Germinal center (tissue), 1 donor: Measurements from ENCODE around the gene PRSS3.
"Not testable (repeated sequence)": the region's sequence is repeated elsewhere in the genome, so short reads cannot be mapped to it uniquely, and the experiment has no call there.

Source experiments
- DNase-seq: peaks from one replicate; pipeline ENCODE4 v3.0.0; 2012; ENCODE audit warnings: mixed read lengths, low spot score

Gene PRSS3

GRCh38 chr9:33795281-33795680, at the start of gene PRSS3:
Gene PRSS3 (plus strand): TSS chr9:33795561. CDS start chr9:33795574, 13 bp downstream.
- DNase-seq, result no peak

GRCh38 chr9:33748633-33749304, 46.6 kb upstream of the PRSS3 start:
- DNase-seq, result no peak

DNA sequence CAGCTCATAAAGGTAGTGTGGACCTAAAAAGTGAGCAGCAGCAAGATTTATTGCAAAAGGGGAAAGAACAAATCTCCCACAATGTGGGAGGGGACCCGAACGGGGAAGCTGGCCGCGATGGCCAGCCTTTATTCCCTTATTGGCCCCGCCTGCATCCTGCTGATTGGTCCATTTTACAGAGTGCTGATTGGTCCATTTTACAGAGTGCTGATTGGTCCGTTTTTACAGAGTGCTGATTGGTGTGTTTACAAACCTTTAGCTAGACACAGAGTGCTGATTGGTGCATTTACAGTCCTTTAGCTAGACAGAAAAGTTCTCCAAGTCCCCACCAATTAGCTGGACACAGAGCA, 46.1 kb upstream of the PRSS3 start:
- not testable (repeated sequence) for DNase-seq

DNA sequence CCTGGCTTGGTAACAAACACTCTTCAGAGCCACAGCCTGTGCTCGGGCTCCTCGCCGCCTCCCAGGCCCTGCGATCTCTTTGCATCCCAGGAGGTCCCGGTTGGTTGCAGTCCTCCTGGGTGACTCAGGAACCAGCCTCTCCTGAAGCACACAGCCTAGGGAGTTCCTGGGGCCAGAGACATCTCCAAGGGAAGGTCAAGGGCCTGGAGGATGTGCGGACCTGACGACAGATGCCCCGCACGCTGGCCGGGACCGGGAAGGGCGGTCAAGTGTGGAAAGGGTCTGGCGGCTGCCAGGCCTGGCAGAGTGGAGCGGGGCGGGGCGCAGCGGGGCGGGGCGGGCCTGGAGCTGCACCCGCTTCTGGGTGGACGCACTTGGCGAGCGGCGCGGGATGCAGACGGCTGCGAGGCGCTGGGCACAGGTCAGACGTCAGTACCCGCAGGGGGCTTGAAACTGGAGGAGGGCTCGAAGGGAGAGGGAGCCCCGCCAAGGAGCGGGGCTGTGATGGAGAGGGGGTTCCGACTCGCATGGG, 45.0 kb upstream of the PRSS3 start:
- no peak for DNase-seq

- DNase-seq, result no peak
These were observed 44.5 kb upstream of the PRSS3 start for GRCh38 chr9:33750839-33751339.

DNA sequence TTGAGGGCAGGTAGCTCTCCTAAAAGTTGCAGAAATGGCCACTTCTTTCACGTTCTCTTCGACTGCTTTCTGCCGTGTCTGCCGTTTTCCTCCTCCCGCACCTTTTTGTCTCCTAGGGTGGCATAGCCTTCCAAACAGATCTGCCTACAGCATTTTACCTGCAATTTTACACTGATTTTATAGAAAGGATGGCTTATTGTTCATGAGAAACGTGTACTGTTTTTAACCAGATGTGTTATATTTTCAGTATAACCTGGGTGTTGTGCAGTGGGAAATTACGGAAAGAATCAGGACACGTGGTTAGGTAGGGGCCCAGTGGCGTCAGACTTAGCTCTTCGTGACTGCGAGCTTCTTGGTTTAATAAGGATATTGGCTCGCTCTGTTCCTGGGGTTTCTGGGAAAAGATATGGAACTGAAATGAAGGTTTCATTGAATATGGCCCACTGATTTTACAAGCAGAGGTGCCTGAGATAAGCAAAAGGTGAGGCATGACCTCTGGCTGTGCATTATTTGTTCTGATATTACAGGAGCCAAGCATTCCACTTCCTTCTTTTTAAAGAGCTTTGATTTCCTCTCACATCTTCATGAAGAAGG, 43.7 kb upstream of the PRSS3 start:
- no peak for DNase-seq

DNA sequence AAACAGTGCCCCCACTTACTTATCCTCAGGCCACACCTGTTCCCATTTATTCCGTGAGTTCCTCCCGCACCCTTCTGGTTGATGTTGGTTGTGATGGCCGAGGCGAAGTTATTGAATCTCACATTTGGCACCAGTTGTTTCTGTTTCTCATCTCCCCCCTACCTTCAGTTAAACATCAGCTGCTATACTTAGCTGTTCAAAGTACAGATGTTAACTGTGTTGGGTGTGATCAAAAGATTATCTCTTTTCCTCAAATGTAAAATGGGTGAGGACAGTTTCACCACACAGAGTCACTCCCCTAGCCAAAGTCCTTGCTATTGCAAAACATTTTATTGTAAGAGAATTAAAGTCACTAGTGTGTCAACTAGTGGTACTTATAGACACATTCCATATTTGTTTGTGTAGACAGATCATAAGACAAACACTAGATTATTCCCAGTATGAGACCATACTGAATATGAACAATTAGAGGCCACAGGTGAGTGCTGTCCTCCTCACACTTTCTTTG, 43.2 kb upstream of the PRSS3 start:
- DNase-seq, result no peak

- DNase-seq, result not testable (repeated sequence)
These were observed 42.6 kb upstream of the PRSS3 start for GRCh38 chr9:33752789-33753188.

GRCh38 chr9:33759648-33760047, 35.7 kb upstream of the PRSS3 start:
- DNase-seq, result not testable (repeated sequence)

DNA sequence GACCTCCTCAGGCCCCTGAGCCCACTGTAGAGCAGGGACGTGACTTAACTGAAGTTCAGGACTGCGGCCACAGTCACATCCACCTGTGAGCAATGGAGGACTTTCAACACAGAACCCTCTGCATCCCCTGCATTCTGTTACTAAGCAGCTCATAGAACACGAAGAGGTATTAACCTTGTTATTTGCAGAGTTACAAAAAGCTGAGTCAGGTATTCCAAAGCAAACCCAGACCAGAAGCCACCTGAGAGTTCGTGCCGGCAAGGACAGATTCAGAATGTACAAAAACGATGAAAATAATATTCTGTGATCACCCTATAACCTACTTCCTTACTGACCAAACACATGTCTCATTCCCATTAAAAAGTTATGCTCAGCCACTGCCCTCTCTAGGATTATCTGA, 33.0 kb upstream of the PRSS3 start:
- no peak for DNase-seq

DNA sequence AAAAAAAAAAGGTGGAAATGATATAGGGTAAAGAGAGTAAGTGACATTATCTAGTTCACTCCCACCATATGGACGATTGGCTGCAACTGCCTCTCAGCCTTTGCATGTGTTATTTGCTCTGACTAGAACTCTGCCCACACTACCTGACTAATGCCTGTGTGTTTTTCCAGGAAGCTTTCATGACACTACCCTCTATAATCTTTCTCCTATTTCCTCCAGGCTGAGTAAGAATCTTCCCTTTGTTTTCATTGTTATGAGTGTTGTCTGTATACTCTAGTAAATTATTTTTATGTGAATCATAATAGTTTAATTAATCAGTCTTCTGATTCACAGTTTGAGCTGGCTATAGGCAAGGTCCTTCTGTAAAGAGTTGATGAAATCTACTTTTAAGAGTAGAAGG, 31.7 kb upstream of the PRSS3 start:
- DNase-seq, result not testable (repeated sequence)

DNA sequence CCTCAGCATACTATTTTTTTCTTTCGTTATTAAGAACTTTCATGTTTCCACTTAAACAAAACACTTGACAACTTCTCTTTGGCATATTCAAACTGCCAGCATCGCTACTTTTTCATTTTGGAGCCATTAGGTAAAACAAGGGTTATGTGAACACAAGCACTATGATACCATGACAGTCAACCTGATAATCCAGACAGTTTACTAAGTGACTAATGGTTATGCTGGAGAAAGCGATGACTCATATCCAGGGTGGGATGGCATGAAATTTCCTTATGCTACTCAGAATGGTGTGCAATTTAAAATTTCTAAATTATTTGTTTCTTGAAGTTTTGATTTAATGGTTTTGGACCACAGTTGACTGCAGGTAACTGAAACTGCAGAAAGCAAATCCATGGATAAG, 29.9 kb upstream of the PRSS3 start:
- DNase-seq, result no peak

DNA sequence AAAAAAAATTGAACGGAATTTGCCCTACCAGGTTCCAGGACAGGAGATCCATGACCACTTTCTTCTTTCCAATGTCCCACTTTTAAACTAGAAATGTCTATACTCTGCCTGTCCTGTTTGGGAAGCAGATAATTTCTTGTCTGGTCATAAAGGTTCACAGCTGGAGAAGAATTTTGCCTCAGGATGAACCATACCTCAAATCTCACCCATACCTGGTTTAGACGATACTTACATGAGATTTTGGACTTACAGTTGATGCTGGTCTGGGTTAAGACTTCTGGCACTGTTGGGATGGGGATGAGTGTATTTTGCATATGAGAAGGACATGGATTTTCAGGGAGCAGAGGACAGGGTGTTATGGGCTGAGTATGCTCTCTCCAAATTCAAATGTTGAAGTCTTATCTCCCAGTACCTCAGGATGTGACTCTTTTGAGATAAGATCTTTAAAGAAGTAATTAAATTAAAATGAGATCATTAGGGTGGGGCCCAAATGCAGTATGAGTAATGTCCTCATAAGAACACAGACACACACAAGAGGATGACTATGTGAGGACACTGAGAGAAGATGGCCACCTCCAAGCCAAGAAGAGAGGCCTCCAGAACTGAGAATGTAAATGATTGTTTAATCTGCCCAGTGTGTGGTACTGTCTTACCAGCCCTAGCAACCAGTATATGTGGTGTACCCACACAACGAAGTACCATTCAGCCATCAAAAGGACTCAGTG, 25.0 kb upstream of the PRSS3 start:
- not testable (repeated sequence) for DNase-seq

DNA sequence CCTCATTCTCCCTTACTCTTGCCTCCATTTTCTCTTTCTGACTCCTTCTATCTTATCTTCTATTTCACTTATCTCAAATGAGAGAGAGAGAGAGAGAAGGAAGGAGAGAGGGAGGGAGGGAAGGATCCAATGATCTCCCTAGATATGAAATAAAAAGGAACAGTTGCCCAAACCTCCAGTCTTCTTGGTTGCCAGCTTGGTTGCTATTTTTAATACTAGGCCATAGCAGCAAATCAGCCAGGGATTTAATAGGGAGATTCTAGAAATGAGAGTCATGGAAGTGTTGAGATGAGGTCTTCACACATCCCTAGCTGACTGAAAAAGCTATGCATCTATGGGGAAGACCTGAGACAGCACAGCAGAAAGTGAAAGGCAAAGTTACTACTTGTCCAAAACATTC, 22.2 kb upstream of the PRSS3 start:
- not testable (repeated sequence) for DNase-seq

- DNase-seq, result not testable (repeated sequence)
These were observed 21.2 kb upstream of the PRSS3 start for GRCh38 chr9:33774074-33774659.

- DNase-seq, result no peak
These were observed 18.8 kb upstream of the PRSS3 start for GRCh38 chr9:33776578-33776977.

DNA sequence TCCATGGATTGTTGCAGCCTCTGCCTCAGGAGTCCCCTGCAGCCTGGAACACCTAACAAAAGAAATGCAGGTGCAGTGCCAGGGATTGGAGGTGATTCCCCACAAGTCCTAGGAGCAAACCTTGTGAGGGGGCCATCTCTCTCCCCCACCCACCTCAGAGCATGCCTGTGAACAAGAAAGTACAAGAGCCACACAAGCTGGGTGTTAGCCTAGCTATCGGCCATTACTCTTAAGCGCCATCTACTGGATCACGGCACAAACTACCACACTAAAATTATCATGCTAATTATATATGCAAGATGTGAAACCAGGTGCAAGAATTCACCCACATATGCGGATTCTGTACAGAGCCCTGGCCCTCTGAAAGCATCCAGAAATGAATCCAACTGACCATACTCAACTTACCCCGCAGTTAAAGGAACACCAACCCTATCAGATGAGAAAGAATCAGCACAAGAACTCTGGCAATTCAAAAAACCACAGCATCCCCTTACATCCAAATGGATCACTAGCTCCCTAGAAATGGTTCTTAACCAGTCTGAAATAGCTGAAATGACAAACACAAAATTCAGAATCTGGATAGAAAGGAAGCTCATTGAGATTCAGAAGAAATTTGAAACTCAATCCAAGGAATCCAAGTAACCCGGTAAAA, 16.5 kb upstream of the PRSS3 start:
- peak; percentile 78 for DNase-seq

- no peak for DNase-seq
These were observed 15.1 kb upstream of the PRSS3 start for GRCh38 chr9:33780276-33780675.

GRCh38 chr9:33781736-33782135, 13.6 kb upstream of the PRSS3 start:
- DNase-seq, result no peak

DNA sequence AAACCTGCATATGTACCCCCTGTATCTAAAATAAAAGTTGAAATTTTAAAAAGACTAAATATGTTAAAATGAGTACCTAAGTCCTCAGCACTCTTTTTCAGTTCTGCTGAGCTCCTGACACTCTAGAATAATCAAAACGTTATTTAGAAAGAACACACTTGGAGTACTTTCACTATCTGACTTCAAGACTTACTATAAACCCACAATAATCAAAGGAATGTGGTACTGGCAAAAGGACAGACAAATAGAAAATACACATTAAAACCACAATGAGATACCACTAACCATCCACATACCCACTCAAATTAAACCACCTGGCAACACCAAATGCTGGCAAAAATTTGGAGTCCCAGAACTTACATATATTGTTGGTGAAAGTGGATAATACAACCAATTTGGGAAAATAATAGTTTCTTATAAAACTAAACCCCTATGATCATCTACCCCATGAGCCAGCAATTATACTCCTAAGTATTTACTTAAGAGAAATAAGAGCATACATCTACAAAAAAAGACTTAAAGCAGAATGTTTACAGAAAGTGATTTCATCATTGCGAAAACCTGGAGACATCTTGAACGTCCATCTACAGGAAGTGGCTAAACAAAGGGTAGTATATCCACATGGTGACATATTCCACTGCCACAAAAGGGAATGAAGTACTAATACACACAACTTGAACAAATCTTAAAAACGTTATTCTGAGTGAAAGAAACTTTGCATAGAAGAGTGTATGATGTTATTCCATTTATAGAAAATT, 12.8 kb upstream of the PRSS3 start:
- no peak for DNase-seq

DNA sequence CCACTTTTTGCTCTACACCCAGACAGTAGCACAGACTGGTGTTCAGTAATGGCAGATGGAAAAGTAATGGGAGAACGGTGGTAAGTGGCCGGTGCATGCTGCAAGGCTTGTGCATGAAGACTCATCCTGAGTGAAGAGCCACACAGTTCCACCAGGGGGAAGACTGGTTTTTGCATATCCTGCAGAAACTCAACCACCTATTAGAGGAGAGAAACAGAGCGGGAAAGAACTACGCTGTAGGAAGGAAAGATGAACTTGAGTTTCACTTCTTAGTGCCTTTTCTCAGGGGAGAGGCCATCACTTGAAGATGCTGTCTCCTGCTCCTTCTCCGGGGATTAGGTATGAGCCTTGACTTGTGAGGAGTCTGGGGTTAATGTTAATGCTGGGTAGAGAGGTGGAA, 9.4 kb upstream of the PRSS3 start:
- DNase-seq, result peak; percentile 6
